Type B pancreatic cell (in vitro differentiated cells): ENCODE measurements around the gene GABRB1. TPM values are rescaled to one million over a fixed set of nuclear protein-coding genes. Genes with fewer than 3 reads are reported as not detected.

Source experiments
- DNase-seq: peaks from one replicate; pipeline ENCODE4 v3.0.0; 2021; ENCODE audit warnings: mixed read lengths; ENCODE audit not compliant: unreplicated experiment; ENCODE audit errors: extremely low spot score
- H3K27ac Mint-ChIP-seq: 2 replicates; pipeline ENCODE4 v1.8.0; 2021; ENCODE audit warnings: mild to moderate bottlenecking, mixed read lengths
- H3K27me3 Mint-ChIP-seq: 2 replicates; pipeline ENCODE4 v1.8.0; 2021; ENCODE audit warnings: mixed read lengths
- H3K36me3 Mint-ChIP-seq: 2 replicates; pipeline ENCODE4 v1.8.0; 2021; ENCODE audit warnings: mixed read lengths
- H3K4me1 Mint-ChIP-seq: one replicate; pipeline ENCODE4 v1.8.0; 2021; ENCODE audit warnings: mixed read lengths; ENCODE audit not compliant: unreplicated experiment
- H3K4me3 Mint-ChIP-seq: 2 replicates; pipeline ENCODE4 v1.8.0; 2021; ENCODE audit warnings: mild to moderate bottlenecking, mixed read lengths
- H3K9me3 Mint-ChIP-seq: 2 replicates; pipeline ENCODE4 v1.8.0; 2021; ENCODE audit warnings: mixed read lengths
- CTCF ChIP-seq: fragments of 200-600 bp; sonication (generic); conservative IDR thresholded peaks from 2 replicates; pipeline ENCODE4 v1.5.0; 2021; ENCODE audit warnings: antibody characterized with exemption, mild to moderate bottlenecking
- total RNA-seq: library from RNA; stranded (reverse); gene quantifications from 2 replicates; pipeline ENCODE4 v1.2.1, GENCODE V29; 2021; ENCODE audit warnings: low replicate concordance

Gene GABRB1
- total RNA-seq, 1 donor from 2014 or later: 1.1 TPM

GRCh38 chr4:47110546-47111132, 79.3 kb downstream of the GABRB1 start:
- no peak overlapping the region for H3K4me3 Mint-ChIP-seq
- H3K9me3 Mint-ChIP-seq: no peaks in the 10 kb centered on the region
- no peaks in the 10 kb centered on the region for H3K4me1 Mint-ChIP-seq
- H3K36me3 Mint-ChIP-seq: no peaks in the 10 kb centered on the region
- H3K27ac Mint-ChIP-seq: no peak overlapping the region
- no peaks in the 10 kb centered on the region for H3K27me3 Mint-ChIP-seq
- no peak for TF ChIP-seq CTCF
- DNase-seq: no peak

- H3K36me3 Mint-ChIP-seq: no peaks in the 10 kb centered on the region
- TF ChIP-seq CTCF: no peak
- H3K27ac Mint-ChIP-seq: no peak overlapping the region
- H3K4me3 Mint-ChIP-seq: no peak overlapping the region
- no peaks in the 10 kb centered on the region for H3K9me3 Mint-ChIP-seq
- H3K4me1 Mint-ChIP-seq: no peaks in the 10 kb centered on the region
- no peak for DNase-seq
- no peaks in the 10 kb centered on the region for H3K27me3 Mint-ChIP-seq
Measured at GRCh38 chr4:47118192-47118929, 87.0 kb downstream of the GABRB1 start.

- no peak overlapping the region for H3K4me3 Mint-ChIP-seq
- DNase-seq: no peak
- H3K36me3 Mint-ChIP-seq: no peaks in the 10 kb centered on the region
- H3K27me3 Mint-ChIP-seq: no peaks in the 10 kb centered on the region
- H3K27ac Mint-ChIP-seq: no peak overlapping the region
- H3K4me1 Mint-ChIP-seq: no peaks in the 10 kb centered on the region
- no peak for TF ChIP-seq CTCF
- H3K9me3 Mint-ChIP-seq: no peaks in the 10 kb centered on the region
Measured at GRCh38 chr4:47120783-47121182, 89.4 kb downstream of the GABRB1 start.

GRCh38 chr4:47122592-47123291, 91.4 kb downstream of the GABRB1 start:
- TF ChIP-seq CTCF: peak; percentile 90
- Mint-ChIP-seq H3K9me3 (no peaks in the 10 kb centered on the region), H3K27me3 (no peaks in the 10 kb centered on the region), H3K4me1 (no peaks in the 10 kb centered on the region), H3K36me3 (no peaks in the 10 kb centered on the region), H3K27ac (no peak overlapping the region), H3K4me3 (no peak overlapping the region)
- peak; percentile 70 for DNase-seq

- H3K27ac Mint-ChIP-seq: no peak overlapping the region
- H3K36me3 Mint-ChIP-seq: no peaks in the 10 kb centered on the region
- no peaks in the 10 kb centered on the region for H3K27me3 Mint-ChIP-seq
- no peak for DNase-seq
- no peak overlapping the region for H3K4me3 Mint-ChIP-seq
- H3K9me3 Mint-ChIP-seq: no peaks in the 10 kb centered on the region
- TF ChIP-seq CTCF: no peak
- no peaks in the 10 kb centered on the region for H3K4me1 Mint-ChIP-seq
Measured at GRCh38 chr4:47128991-47129390, 97.6 kb downstream of the GABRB1 start.
